Stomach (tissue), 4 donors: ENCODE data around the gene DAPK2.

Experiments
- EP300 ChIP-seq: sonication (generic); formaldehyde crosslinking; IDR thresholded peaks from one replicate; pipeline ENCODE4 v1.6.1; 2017; ENCODE audit warnings: antibody characterized with exemption
- POLR2A ChIP-seq, 4 donors: fragments of 450-650 bp; IDR thresholded peaks; one replicate each; pipeline ENCODE4 v1.6.1; 2016; ENCODE audit warnings: antibody characterized with exemption in 4 of 4, control low read depth in 2 of 4, mild to moderate bottlenecking in 1 of 4, moderate library complexity in 1 of 4
- POLR2AphosphoS5 ChIP-seq, 3 donors: sonication (generic); formaldehyde crosslinking; IDR thresholded peaks; one replicate each; pipeline ENCODE4 v1.6.1; 2016; ENCODE audit warnings: antibody characterized with exemption in 3 of 3
- TF ChIP-seq, protein P1 (sequence below), 7 experiments: fragments of 450-650 bp in 4 of 7; fragments of 200-600 bp in 3 of 7; sonication (generic) in 3 of 7; IDR thresholded peaks; one replicate each; pipeline ENCODE4 v1.5.1; 2016 to 2019; ENCODE audit warnings: antibody characterized with exemption in 7 of 7, control low read depth in 2 of 7, mild to moderate bottlenecking in 1 of 7

DNA sequence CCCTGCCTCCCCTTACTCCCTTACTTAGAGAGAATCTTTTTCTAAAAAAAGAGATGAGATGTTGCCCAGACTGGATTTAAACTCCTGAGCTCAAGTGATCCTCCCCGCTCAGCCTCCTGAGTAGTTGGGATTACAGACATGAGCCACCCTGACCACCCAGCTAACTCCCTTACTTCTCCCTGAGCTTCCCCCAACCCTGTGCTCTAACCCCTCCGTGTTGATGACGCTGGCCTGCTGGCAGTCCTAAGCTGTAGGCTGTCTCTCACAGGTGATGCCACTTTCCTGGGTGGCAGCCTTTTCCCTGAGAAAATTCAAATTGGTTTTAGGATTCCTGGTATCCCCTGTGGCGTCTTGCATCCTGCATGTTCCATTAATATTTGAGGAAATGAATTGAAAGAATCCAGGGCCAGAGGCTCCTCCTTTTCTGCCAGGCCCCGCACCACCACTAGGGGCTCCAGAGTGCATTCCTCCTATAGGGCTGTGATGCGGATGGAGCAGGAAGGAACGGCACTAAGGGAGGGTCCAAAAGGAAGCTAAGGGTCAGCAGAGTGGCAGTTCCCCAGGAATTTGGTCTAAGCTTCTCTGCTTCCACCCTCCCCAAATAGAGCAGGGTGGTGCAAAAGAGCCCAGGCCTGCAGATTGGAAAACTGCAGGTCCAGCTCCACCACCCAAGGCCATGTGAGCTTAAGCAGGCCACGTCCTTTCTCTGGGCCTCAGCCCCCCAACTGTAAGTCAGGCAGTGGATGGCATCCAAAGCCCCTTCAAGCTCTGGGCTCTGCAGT lies 101.1 kb downstream of the DAPK2 start:
- TF ChIP-seq, protein P1, sequence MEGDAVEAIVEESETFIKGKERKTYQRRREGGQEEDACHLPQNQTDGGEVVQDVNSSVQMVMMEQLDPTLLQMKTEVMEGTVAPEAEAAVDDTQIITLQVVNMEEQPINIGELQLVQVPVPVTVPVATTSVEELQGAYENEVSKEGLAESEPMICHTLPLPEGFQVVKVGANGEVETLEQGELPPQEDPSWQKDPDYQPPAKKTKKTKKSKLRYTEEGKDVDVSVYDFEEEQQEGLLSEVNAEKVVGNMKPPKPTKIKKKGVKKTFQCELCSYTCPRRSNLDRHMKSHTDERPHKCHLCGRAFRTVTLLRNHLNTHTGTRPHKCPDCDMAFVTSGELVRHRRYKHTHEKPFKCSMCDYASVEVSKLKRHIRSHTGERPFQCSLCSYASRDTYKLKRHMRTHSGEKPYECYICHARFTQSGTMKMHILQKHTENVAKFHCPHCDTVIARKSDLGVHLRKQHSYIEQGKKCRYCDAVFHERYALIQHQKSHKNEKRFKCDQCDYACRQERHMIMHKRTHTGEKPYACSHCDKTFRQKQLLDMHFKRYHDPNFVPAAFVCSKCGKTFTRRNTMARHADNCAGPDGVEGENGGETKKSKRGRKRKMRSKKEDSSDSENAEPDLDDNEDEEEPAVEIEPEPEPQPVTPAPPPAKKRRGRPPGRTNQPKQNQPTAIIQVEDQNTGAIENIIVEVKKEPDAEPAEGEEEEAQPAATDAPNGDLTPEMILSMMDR (IDR thresholded peaks at IDR 0.05), result peak in 5 of 7 experiments; percentile 77 to 95 (median 91)
- TF ChIP-seq POLR2A (IDR thresholded peaks at IDR 0.05), result no peak
- no peak for TF ChIP-seq POLR2AphosphoS5 (IDR thresholded peaks at IDR 0.05)
- TF ChIP-seq EP300, result no peak
